Mesenchymal stem cell (in vitro differentiated cells and primary cell): ENCODE data around the gene RARRES1.
A peak's percentile ranks its signal among the peaks of the same experiment; 100 is the strongest.

ENCODE experiments used
- DNase-seq: peaks from one replicate; pipeline ENCODE4 v3.0.0-alpha.2; 2013
- H2AFZ ChIP-seq: one replicate; pipeline ENCODE4 v1.6.1; 2013; ENCODE audit warnings: low read depth, mild to moderate bottlenecking, control low read depth, inconsistent platforms, low read length, moderate library complexity
- H2AK5ac ChIP-seq: 2 replicates; pipeline ENCODE4 v1.6.1; 2013; ENCODE audit warnings: low read length, moderate library complexity, mild to moderate bottlenecking, inconsistent platforms; ENCODE audit not compliant: severe bottlenecking
- H2BK120ac ChIP-seq: one replicate; pipeline ENCODE4 v1.6.1; 2013; ENCODE audit warnings: low read depth, mild to moderate bottlenecking, inconsistent platforms, low read length, moderate library complexity
- H2BK12ac ChIP-seq, 2 experiments: one replicate each; pipeline ENCODE4 v1.6.1; 2013; ENCODE audit warnings: inconsistent platforms in 2 of 2, low read length in 2 of 2, mild to moderate bottlenecking in 2 of 2, moderate library complexity in 2 of 2, control low read depth in 1 of 2
- H2BK15ac ChIP-seq: one replicate; pipeline ENCODE4 v1.6.1; 2013; ENCODE audit warnings: mild to moderate bottlenecking, low read depth, inconsistent platforms; ENCODE audit not compliant: poor library complexity, severe bottlenecking
- H2BK5ac ChIP-seq: 2 replicates; pipeline ENCODE4 v1.6.1; 2013; ENCODE audit warnings: low read depth, mild to moderate bottlenecking, low read length, control low read depth, inconsistent platforms; ENCODE audit not compliant: poor library complexity, severe bottlenecking
- H3K14ac ChIP-seq, 2 experiments: one replicate each; pipeline ENCODE4 v1.6.1; 2013; ENCODE audit warnings: inconsistent platforms in 2 of 2, low read length in 2 of 2, control low read depth in 1 of 2, mild to moderate bottlenecking in 1 of 2, moderate library complexity in 1 of 2
- H3K18ac ChIP-seq, 2 experiments: one replicate each; pipeline ENCODE4 v1.6.1; 2013; ENCODE audit warnings: inconsistent platforms in 2 of 2, low read length in 2 of 2, control low read depth in 1 of 2, low read depth in 1 of 2, mild to moderate bottlenecking in 1 of 2
- H3K23ac ChIP-seq, 2 experiments: one replicate each; pipeline ENCODE4 v1.6.1; 2013; ENCODE audit warnings: inconsistent platforms in 2 of 2, low read length in 2 of 2, mild to moderate bottlenecking in 2 of 2, moderate library complexity in 2 of 2, control low read depth in 1 of 2
- H3K27ac ChIP-seq: 2 replicates; pipeline ENCODE4 v1.5.1; 2013; ENCODE audit warnings: mild to moderate bottlenecking, moderate library complexity, low read length, control low read depth, inconsistent platforms; ENCODE audit not compliant: poor library complexity, severe bottlenecking
- H3K27me3 ChIP-seq, 2 experiments: 2 replicates each; pipeline versions ENCODE4 v1.6.1 to v1.7.0; 2013; ENCODE audit warnings: low read length in 2 of 2, mild to moderate bottlenecking in 2 of 2, moderate library complexity in 2 of 2, control low read depth in 1 of 2, inconsistent platforms in 1 of 2; ENCODE audit not compliant: control insufficient read depth in 1 of 2, insufficient read depth in 1 of 2
- H3K36me3 ChIP-seq, 2 experiments: 2 replicates each; pipeline versions ENCODE4 v1.6.1 to v1.7.0; 2013; ENCODE audit warnings: low read length in 2 of 2, control low read depth in 1 of 2, inconsistent platforms in 1 of 2, low read depth in 1 of 2, mild to moderate bottlenecking in 1 of 2; ENCODE audit not compliant: insufficient read depth in 2 of 2, control insufficient read depth in 1 of 2
- H3K4ac ChIP-seq, 2 experiments: one replicate each; pipeline ENCODE4 v1.6.1; 2013; ENCODE audit warnings: inconsistent platforms in 2 of 2, low read length in 2 of 2, mild to moderate bottlenecking in 2 of 2, moderate library complexity in 2 of 2, control low read depth in 1 of 2, low read depth in 1 of 2
- H3K4me1 ChIP-seq: 2 replicates; pipeline ENCODE4 v1.6.1; 2013; ENCODE audit warnings: low read depth, low read length, control low read depth; ENCODE audit not compliant: control insufficient read depth, insufficient read depth
- H3K4me2 ChIP-seq: 2 replicates; pipeline ENCODE4 v1.6.1; 2013; ENCODE audit warnings: low read length, mild to moderate bottlenecking, inconsistent platforms; ENCODE audit not compliant: poor library complexity, severe bottlenecking
- H3K4me3 ChIP-seq, 2 experiments: 2 replicates each; pipeline versions ENCODE4 v1.5.1 to v1.7.0; 2013; ENCODE audit warnings: low read length in 2 of 2, mild to moderate bottlenecking in 2 of 2, control low read depth in 1 of 2, low read depth in 1 of 2; ENCODE audit not compliant: insufficient read depth in 1 of 2
- H3K79me1 ChIP-seq: replicated peaks from 2 replicates; pipeline ENCODE4 v1.6.1; 2013; ENCODE audit warnings: mild to moderate bottlenecking, control low read depth, low read length, inconsistent platforms; ENCODE audit not compliant: poor library complexity, severe bottlenecking
- H3K9ac ChIP-seq: 2 replicates; pipeline ENCODE4 v1.7.0; 2013; ENCODE audit warnings: mild to moderate bottlenecking, low read length, moderate library complexity
- H3K9me3 ChIP-seq: 2 replicates; pipeline ENCODE4 v1.7.0; 2013; ENCODE audit warnings: mild to moderate bottlenecking, low read length; ENCODE audit not compliant: control insufficient read depth
- H4K8ac ChIP-seq: one replicate; pipeline ENCODE4 v1.6.1; 2013; ENCODE audit warnings: inconsistent platforms, mild to moderate bottlenecking, low read length, moderate library complexity
- H4K91ac ChIP-seq: one replicate; pipeline ENCODE4 v1.6.1; 2013; ENCODE audit warnings: mild to moderate bottlenecking, low read length, inconsistent platforms
- WGBS: methylation state at CpG from one replicate; pipeline ENCODE4 v1.1.7; 2013; ENCODE audit warnings: mixed read lengths; 5-methylcytosine and 5-hydroxymethylcytosine counted together

Gene RARRES1

DNA sequence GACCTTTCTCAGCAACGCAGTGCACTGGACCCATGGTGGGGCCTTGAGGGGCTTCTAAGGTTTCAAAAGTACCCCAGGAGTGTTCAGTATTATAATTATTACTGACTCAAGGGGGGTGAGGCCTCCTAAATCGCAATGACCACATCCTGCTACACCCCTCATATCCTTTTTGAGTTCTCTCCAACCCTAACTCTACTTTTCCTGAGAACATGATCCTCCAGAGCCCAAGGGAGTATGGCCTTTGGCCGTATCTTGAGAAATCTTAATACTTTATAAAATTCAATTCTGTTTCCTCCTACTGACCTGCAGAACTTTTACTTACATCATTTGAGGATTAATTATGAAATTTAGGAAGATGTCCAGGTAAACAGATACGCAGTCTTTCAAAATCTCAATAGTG lies 30.4 kb upstream of the RARRES1 start:
- no peak overlapping the region for H3K4me3 ChIP-seq
- H3K9me3 ChIP-seq, result no peaks in the 10 kb centered on the region
- no peak overlapping the region for H4K8ac ChIP-seq
- no peak overlapping the region for H2BK5ac ChIP-seq
- H3K27me3 ChIP-seq, result no peaks in the 10 kb centered on the region
- H3K14ac ChIP-seq, result no peak overlapping the region
- H3K4ac ChIP-seq, result no peak overlapping the region
- H2BK120ac ChIP-seq, result no peak overlapping the region
- H3K27ac ChIP-seq, result no peak overlapping the region
- H3K36me3 ChIP-seq, result peaks cover 0 to 4% of the 10 kb centered on the region in 2 experiments
- no peak for DNase-seq
- no peak overlapping the region for H2AFZ ChIP-seq
- H2BK15ac ChIP-seq, result no peak overlapping the region
- WGBS, result 90% methylated on average over 3 of the region's 4 CpGs
- H3K4me1 ChIP-seq, result no peaks in the 10 kb centered on the region
- H3K4me2 ChIP-seq, result no peak overlapping the region
- no peak overlapping the region for H2AK5ac ChIP-seq
- no peak overlapping the region for H4K91ac ChIP-seq
- no peak overlapping the region for H3K23ac ChIP-seq
- no peaks in the 10 kb centered on the region for H3K79me1 ChIP-seq
- no peak overlapping the region for H2BK12ac ChIP-seq
- H3K18ac ChIP-seq, result no peak overlapping the region
- no peak overlapping the region for H3K9ac ChIP-seq

DNA sequence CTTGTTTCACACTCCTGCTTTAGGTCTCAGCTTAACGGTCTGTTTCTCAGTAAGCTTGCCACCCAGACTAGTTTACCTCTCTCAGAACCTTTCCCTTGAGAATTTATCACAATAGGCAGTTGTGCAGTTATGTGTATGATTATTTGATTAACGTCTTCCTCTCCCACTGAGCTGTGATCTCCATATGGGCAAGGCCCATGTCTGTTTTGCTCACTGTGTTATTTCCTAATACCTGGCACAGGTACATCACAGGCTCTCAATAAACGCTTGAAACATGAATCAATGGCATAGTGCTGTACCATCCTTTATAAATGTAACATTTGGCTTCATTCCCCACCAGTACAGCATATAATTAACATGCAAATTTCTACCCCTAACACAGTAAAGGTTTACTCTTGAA lies 29.1 kb upstream of the RARRES1 start:
- no peak overlapping the region for H2AK5ac ChIP-seq
- no peaks in the 10 kb centered on the region for H3K4me1 ChIP-seq
- H2BK5ac ChIP-seq, result no peak overlapping the region
- H3K23ac ChIP-seq, result peak overlapping the region in 1 of 2 experiments; percentile 67
- peak overlapping the region in 1 of 2 experiments; percentile 37 for H2BK12ac ChIP-seq
- H2AFZ ChIP-seq, result no peak overlapping the region
- peaks cover 0 to 4% of the 10 kb centered on the region in 2 experiments for H3K36me3 ChIP-seq
- H3K79me1 ChIP-seq, result no peaks in the 10 kb centered on the region
- no peak overlapping the region for H3K4ac ChIP-seq
- no peak overlapping the region for H3K4me2 ChIP-seq
- no peak overlapping the region for H4K91ac ChIP-seq
- no peaks in the 10 kb centered on the region for H3K27me3 ChIP-seq
- no peak overlapping the region for H2BK120ac ChIP-seq
- DNase-seq, result no peak
- no peak overlapping the region for H4K8ac ChIP-seq
- H3K9ac ChIP-seq, result no peak overlapping the region
- 90% methylated on average over 2 of the region's 3 CpGs for WGBS
- no peak overlapping the region for H2BK15ac ChIP-seq
- H3K9me3 ChIP-seq, result no peaks in the 10 kb centered on the region
- H3K18ac ChIP-seq, result no peak overlapping the region
- H3K4me3 ChIP-seq, result no peak overlapping the region
- H3K27ac ChIP-seq, result no peak overlapping the region
- H3K14ac ChIP-seq, result peak overlapping the region in 1 of 2 experiments; percentile 68

DNA sequence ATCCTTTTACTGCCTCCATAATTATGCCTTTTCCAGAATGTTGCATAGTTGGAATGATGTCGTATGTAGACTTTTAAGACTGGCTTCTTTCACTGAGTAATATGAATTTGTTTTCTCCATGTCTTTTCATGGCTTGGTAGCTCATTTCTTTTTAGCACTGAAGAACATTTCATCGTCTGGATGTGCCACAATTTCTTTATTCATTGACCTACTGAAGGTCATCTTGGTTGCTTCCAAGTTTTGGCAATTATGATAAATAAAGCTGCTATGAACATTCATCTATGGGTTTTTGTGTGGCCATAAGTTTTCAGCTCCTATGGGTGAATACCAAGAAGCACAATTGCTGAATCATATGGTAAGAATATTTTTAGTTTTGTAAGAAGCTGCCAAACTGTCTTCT lies 23.2 kb upstream of the RARRES1 start:
- no peaks in the 10 kb centered on the region for H3K4me1 ChIP-seq
- 100% methylated on average over 2 of the region's 2 CpGs for whole genome bisulfite sequencing
- H3K4me2 ChIP-seq, result no peak overlapping the region
- H2AK5ac ChIP-seq, result no peak overlapping the region
- peaks cover 0 to 5% of the 10 kb centered on the region in 2 experiments for H3K36me3 ChIP-seq
- H3K79me1 ChIP-seq, result no peaks in the 10 kb centered on the region
- H2BK120ac ChIP-seq, result no peak overlapping the region
- H3K9ac ChIP-seq, result no peak overlapping the region
- H2BK5ac ChIP-seq, result no peak overlapping the region
- H3K23ac ChIP-seq, result no peak overlapping the region
- H4K8ac ChIP-seq, result no peak overlapping the region
- no peak overlapping the region for H2BK12ac ChIP-seq
- no peak overlapping the region for H3K14ac ChIP-seq
- no peak overlapping the region for H3K27ac ChIP-seq
- no peak for DNase-seq
- H3K4me3 ChIP-seq, result no peak overlapping the region
- H3K4ac ChIP-seq, result no peak overlapping the region
- no peak overlapping the region for H2AFZ ChIP-seq
- H3K9me3 ChIP-seq, result no peaks in the 10 kb centered on the region
- H3K27me3 ChIP-seq, result no peaks in the 10 kb centered on the region
- no peak overlapping the region for H4K91ac ChIP-seq
- no peak overlapping the region for H2BK15ac ChIP-seq
- H3K18ac ChIP-seq, result no peak overlapping the region

- no peak overlapping the region for H3K4me3 ChIP-seq
- no peak overlapping the region for H3K4ac ChIP-seq
- H2AFZ ChIP-seq, result no peak overlapping the region
- H3K18ac ChIP-seq, result no peak overlapping the region
- H3K9me3 ChIP-seq, result no peaks in the 10 kb centered on the region
- no peak overlapping the region for H3K14ac ChIP-seq
- no peak overlapping the region for H2AK5ac ChIP-seq
- no peak overlapping the region for H3K23ac ChIP-seq
- H3K36me3 ChIP-seq, result peaks cover 0 to 16% of the 10 kb centered on the region in 2 experiments
- peaks cover under 1% of the 10 kb centered on the region for H3K4me1 ChIP-seq
- no peak overlapping the region for H2BK5ac ChIP-seq
- no peaks in the 10 kb centered on the region for H3K79me1 ChIP-seq
- DNase-seq, result no peak
- no peak overlapping the region for H3K27ac ChIP-seq
- H2BK12ac ChIP-seq, result no peak overlapping the region
- 79% methylated on average over 4 of the region's 5 CpGs for WGBS
- H2BK15ac ChIP-seq, result no peak overlapping the region
- H3K27me3 ChIP-seq, result no peaks in the 10 kb centered on the region
- H4K8ac ChIP-seq, result no peak overlapping the region
- H4K91ac ChIP-seq, result no peak overlapping the region
- H3K4me2 ChIP-seq, result no peak overlapping the region
- no peak overlapping the region for H3K9ac ChIP-seq
- no peak overlapping the region for H2BK120ac ChIP-seq
Measured at GRCh38 chr3:158753854-158754253, 21.6 kb upstream of the RARRES1 start.
